H1 (cell line): ENCODE results near the gene TMEM151A. TPM values are rescaled to one million over a fixed set of nuclear protein-coding genes. Genes with fewer than 3 reads are reported as not detected.

Experiments
- CBX5 ChIP-seq: fragments of 300-800, 300-1000 bp; sonication (generic); IDR thresholded peaks from 2 replicates; pipeline ENCODE4 v1.7.1; 2016; ENCODE audit warnings: antibody characterized with exemption, low read length, low read depth
- CHD1 ChIP-seq: IDR thresholded peaks from 2 replicates; pipeline ENCODE4 v1.6.1; 2012; ENCODE audit warnings: low read depth, low read length, improper control_type of control experiment
- CHD7 ChIP-seq: fragments of 300-600 bp; sonication (generic); IDR thresholded peaks from 2 replicates; pipeline ENCODE4 v1.7.1; 2012; ENCODE audit warnings: low read length, moderate library complexity, mild to moderate bottlenecking, inconsistent platforms; ENCODE audit not compliant: insufficient replicate concordance
- EZH2 ChIP-seq: fragments of 200-600 bp; sonication (generic); IDR thresholded peaks from 2 replicates; pipeline ENCODE4 v1.7.1; 2012; ENCODE audit warnings: low read depth, mild to moderate bottlenecking, moderate library complexity, low read length, inconsistent platforms; ENCODE audit not compliant: severe bottlenecking
- NANOG ChIP-seq: IDR thresholded peaks from 2 replicates; pipeline ENCODE4 v1.6.1; 2011; ENCODE audit warnings: low read length, low read depth, mild to moderate bottlenecking, inconsistent platforms; ENCODE audit not compliant: insufficient read depth, poor library complexity, severe bottlenecking
- POLR2AphosphoS5 ChIP-seq: IDR thresholded peaks from 2 replicates; pipeline ENCODE4 v1.6.1; 2011; ENCODE audit warnings: low read depth, low read length
- RNF2 ChIP-seq: fragments of 200-900, 300-1000 bp; sonication (generic); IDR thresholded peaks from 2 replicates; pipeline ENCODE4 v1.7.1; 2016; ENCODE audit warnings: borderline replicate concordance, low read depth, mild to moderate bottlenecking, antibody characterized with exemption, low read length; ENCODE audit not compliant: poor library complexity, severe bottlenecking; ENCODE audit errors: missing control alignments
- SAP30 ChIP-seq: fragments of 300-600 bp; sonication (generic); IDR thresholded peaks from 2 replicates; pipeline ENCODE4 v1.7.1; 2012; ENCODE audit warnings: low read length, moderate library complexity, mild to moderate bottlenecking, inconsistent platforms; ENCODE audit not compliant: insufficient read depth, insufficient replicate concordance
- polyA plus RNA-seq, 7 experiments: library from polyadenylated mRNA; depleted of rRNA in 3 of 7; stranded (reverse) in 5 of 7; unstranded in 2 of 7; fragments of >200 nt in 5 of 7; fragments of 200-250 nt in 2 of 7; gene quantifications; 1 replicate in 5 of 7; 2 replicates in 1 of 7; 4 replicates in 1 of 7; pipeline versions ENCODE4 v1.2.1 to v1.2.3, GENCODE V29; 2011 to 2013; ENCODE audit warnings: missing spikeins in 2 of 7, mixed read lengths in 2 of 7
- total RNA-seq: library from RNA; stranded (reverse); fragmentation: NEBNext Ultra II Directional; extraction: Animal tissue kit (Norgen Biotek cat#: 25700); gene quantifications from 2 replicates; pipeline ENCODE4 v1.2.1, GENCODE V29; 2021

TMEM151A gene
- total and polyA plus RNA-seq, 2 of the 8 experiments (the other 6 are each of a cell fraction or from before 2014, with no cell fraction given): 3.2 TPM

- TF ChIP-seq RNF2 (no peak), SAP30 (no peak), NANOG (no peak), CBX5 (no peak), EZH2 (no peak), CHD7 (no peak), POLR2AphosphoS5 (no peak), CHD1 (no peak)
Measured at GRCh38 chr11:66293777-66294625, 2.3 kb downstream of the TMEM151A start (continued).
